Heart left ventricle (tissue), 13 donors: ENCODE measurements around the gene NDRG4.

ENCODE experiments used
- CTCF ChIP-seq, 12 donors: fragments of 200-600 bp; sonication (generic) in 4 of 12; IDR thresholded peaks; one replicate each; pipeline versions ENCODE4 v1.5.0 to v1.8.0; 2018 to 2022; ENCODE audit warnings: antibody characterized with exemption in 12 of 12, mild to moderate bottlenecking in 5 of 12
- POLR2A ChIP-seq, 2 donors: fragments of 450-650 bp; IDR thresholded peaks; one replicate each; pipeline ENCODE4 v1.6.1; 2017; ENCODE audit warnings: antibody characterized with exemption in 2 of 2, mild to moderate bottlenecking in 2 of 2, moderate library complexity in 2 of 2
- donor health status: ischemic (EF 13 %, LVEDD 7.1; RV severe dilation, severe dysfunction).
- donor health status: DM: no; HTN: yes; CAD: no.
- donor health status: DM: no; HTN: no; CAD: no.
- donor health status: ischemic (EF 25% LVEDD 6.9; RV normal size, moderate dysfunction).
- donor health status: ischemic (EF 25% LVEDD 5.7; RV mildly dilated, moderate dysfunction).
- donor health status: ischemic (EF 35%, LVEDD 5.7; RV mildly dilated, moderate dysfunction).
- donor health status: nonischemic (EF 11% LVEDD 7.7; RV severe dilation, severe dysfunction).
- donor health status: DM: yes; HTN: yes; CAD: no.
- donor health status: PGD.
- donor health status: ischemic (EF 29% LVEDD 5.4; RV normal size, mild dysfunction).
- donor health status: nonischemic (EF 23%, LVEDD 6.1; RV moderate dilation, normal function).

GRCh38 chr16:58464916-58465731 is 34.8 kb upstream of the NDRG4 start:
- TF ChIP-seq POLR2A (IDR thresholded peaks at IDR 0.05) (no peak), CTCF (IDR thresholded peaks at IDR 0.05) (peak in 8 of 12 donors; percentile 14 to 49 (median 30))
